Activated CD8-positive, alpha-beta memory T cell treated with anti-CD3 and anti-CD28 coated beads for 24 hours (primary cell): Measurements from ENCODE around the gene LPP.

Experiments
- DNase-seq: peaks from one replicate; pipeline ENCODE4 v3.0.0-alpha.2; 2020

The LPP gene

DNA sequence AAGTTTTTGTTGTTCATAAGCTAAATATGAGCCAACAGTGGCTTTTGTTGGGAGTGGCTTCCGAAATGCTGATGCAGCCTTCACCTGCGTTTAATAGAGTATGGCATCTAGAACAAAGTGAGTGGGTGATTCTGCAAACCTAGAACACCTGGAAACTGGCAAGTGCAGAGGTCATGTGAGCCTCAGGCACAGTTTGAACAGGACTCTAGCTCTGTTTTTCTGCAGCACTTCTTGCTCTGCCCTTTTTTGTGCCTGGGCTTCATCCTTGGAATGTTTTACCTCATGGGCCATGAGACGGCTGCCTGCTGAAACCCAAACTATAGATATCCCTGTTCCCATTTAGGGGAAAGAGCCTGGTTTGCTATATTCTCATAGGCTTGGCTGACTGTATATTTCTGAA lies 73.5 kb downstream of the LPP start:
- DNase-seq: no peak

DNA sequence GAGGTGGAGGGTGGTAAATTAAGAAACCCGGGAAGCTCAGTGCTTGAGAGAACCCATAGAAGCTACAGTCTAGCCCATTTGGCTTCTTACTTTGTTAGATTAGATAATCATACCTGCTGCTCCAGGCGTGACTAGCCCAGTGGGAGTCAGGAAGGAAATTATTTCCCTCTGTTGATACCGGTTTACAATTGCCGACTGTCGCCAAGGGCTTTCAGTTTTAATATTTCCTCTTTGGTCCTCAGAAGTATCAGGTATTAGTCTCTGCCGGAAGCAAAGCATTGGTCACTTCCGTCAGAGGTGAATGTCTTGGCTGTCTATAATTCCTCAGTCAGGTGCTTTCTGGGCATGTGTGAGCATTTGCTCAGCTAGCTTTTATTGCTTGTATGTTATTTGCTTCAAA lies 75.2 kb downstream of the LPP start:
- DNase-seq: no peak

- DNase-seq: no peak
Measured at GRCh38 chr3:188229726-188230125, 75.8 kb downstream of the LPP start.

- DNase-seq: no peak
Measured at GRCh38 chr3:188230962-188231361, 77.0 kb downstream of the LPP start.

GRCh38 chr3:188231456-188231855 lies 77.5 kb downstream of the LPP start:
- no peak for DNase-seq

DNA sequence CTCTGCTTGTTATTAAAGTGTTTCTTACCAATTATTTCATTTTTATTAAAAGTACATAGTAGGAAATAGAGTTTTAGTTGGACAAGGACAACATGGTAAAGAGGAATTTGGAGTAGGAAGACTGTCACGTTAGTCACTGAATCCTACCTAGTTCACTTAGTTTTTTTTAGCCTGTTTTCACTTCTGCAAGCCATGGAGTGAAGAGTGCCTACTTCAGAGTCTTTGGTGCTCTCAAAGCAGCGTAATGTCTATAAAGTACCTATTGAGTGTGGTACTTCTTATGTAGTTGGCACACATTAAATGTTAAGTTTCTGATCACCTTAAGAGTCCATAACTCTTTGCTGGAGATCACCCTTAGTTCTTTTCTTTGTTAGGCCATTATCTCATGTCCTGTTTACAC lies 78.7 kb downstream of the LPP start:
- no peak for DNase-seq

GRCh38 chr3:188233320-188233719 lies 79.4 kb downstream of the LPP start:
- DNase-seq: no peak

- DNase-seq: no peak
Measured at GRCh38 chr3:188234132-188234531, 80.2 kb downstream of the LPP start.

- no peak for DNase-seq
Measured at GRCh38 chr3:188236271-188236670, 82.3 kb downstream of the LPP start.

- DNase-seq: no peak
Measured at GRCh38 chr3:188239035-188239434, 85.1 kb downstream of the LPP start.

- no peak for DNase-seq
Measured at GRCh38 chr3:188239577-188239976, 85.6 kb downstream of the LPP start.

DNA sequence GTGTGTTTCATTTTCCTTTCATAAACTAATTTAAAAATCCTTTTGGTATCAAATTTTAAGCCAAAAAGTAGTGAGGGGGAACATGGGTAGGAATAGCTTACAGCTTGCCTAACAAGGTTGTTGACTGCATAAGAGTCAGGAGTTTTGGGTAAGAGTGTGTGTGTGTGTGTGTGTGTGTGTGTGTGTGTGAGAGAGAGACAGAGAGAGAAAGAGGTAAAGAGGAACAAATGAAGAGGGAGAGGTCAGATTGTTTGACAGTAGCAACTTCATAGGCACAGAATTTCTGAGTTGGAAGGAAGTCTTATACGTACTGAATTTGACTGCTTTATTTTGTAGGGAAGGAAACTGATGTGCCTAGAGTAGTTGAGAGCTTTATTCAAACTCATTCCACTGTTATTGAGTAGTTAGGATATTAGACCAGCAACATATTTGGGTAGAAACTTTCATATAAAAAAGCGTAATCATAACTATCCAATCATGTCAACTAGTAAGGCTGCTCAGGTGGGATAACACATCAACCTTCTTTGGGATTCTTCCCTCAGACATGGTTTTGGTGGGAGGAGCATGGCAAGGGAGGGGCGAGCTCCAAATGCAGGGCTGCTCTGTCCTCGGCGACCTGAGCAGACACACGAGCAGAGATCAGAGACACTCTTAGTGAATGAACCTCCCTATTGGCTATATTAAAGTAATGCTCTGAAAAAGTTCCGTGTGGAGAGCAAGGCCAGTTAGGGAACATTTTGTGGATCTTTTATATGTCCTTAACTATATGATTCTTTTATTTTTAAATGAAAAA lies 86.4 kb downstream of the LPP start:
- DNase-seq: no peak

DNA sequence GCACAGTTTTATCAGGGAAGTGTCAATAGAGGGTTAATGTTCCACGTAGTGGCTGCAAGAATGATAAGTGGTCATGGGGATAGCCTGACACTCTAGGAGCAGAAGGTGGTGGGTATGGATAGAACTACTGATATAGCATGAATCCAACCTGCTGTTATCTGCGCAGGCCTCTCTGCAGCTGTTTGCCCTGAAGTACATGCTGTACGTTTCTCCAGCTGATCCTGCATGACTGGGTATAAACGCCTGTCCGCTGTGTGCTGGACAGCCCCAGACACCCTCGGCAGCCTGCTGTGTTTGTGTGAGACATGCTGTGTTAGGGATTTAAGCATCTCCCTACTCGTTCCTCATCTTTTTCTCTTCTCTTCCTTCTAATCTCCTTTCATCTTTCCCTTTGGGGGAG lies 87.1 kb downstream of the LPP start:
- no peak for DNase-seq

GRCh38 chr3:188241883-188242282 lies 87.9 kb downstream of the LPP start:
- DNase-seq: no peak

DNA sequence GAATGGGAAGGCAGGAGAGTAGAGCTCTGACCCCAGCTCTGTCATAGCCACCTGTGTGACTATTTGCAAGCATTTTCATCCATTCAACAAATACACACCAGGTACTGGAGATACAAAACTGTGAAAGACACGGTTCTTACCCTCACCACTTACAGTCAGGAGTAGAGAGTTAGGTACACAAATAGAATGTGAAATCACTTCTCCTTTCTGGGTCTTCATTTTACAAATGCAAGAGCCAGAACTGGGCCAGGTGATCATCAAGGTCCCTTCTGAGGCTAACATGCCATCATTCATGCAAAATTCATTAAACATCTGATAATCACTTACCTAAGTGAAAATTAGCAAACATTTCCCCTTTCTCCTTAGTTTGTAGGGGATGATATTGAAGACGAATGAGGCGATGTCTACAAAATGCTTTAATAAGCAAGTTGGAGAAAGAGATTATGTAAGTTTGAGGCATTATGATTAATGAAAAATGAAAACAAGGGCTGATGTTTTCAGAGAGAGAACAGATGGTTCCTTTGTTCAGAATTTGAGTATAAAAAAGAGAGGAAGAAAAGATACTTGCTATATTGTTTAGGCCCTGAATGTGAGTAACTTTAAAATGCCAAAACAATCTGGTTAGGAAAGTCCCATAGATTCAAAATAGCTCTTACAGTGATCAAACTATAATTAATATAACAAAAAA lies 88.6 kb downstream of the LPP start:
- DNase-seq: no peak

DNA sequence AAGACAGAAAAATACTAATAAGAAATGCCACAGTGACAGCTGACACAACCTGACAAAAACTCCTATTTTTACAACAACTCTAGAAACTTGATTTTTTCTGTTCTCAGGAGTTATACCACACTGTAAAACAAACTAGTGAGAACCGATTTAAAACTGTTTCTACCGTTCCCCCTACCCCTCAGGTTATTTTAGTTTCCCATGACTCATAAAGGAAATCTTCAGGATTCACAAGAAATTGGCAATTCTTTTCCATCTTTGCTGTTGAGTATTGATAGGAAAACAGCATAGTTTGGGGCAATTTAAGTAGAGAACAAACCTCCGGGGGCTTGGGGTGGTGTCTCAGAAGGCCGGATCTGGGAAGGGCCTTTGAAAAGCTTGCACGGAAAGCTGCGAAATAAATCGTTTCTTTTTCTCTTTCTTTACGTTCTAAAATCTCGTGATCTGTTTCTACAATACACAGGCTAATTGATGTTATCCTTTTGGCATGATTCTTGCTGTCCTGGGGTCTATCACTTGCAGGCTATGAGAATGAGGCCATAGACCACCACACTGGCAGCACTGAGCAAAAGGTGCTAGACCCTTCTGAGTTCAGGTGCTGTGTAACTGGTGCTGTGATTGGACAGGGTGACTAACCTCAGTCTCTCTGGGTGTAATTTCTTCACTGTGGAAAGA lies 89.3 kb downstream of the LPP start:
- DNase-seq: no peak

- DNase-seq: no peak
Measured at GRCh38 chr3:188244395-188244861, 90.5 kb downstream of the LPP start.

GRCh38 chr3:188246905-188247304 lies 92.9 kb downstream of the LPP start:
- no peak for DNase-seq

DNA sequence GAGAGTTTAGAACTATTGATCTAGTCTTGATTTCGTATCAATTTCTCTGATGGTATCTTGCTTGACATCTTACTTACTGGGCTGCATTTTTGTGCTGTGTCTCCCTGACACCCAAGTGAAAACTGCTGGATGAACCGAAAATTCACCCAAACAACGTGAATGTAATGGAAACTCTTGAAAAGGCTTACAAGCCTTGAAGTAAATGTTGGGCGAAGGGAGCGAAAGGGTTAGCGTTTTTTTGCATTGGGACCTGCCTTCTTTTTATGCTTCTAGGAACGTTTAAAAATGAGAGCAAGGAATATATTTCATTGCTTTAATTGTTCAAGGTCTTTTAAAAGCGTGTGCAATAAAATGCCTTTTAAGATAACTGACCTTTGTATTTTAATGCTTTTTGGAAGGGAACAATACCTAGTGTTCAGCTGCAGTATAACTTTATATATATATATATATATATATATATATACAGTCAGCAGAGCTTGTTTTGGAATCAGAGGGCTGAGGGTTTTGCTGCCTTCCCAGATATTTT lies 94.1 kb downstream of the LPP start:
- no peak for DNase-seq

DNA sequence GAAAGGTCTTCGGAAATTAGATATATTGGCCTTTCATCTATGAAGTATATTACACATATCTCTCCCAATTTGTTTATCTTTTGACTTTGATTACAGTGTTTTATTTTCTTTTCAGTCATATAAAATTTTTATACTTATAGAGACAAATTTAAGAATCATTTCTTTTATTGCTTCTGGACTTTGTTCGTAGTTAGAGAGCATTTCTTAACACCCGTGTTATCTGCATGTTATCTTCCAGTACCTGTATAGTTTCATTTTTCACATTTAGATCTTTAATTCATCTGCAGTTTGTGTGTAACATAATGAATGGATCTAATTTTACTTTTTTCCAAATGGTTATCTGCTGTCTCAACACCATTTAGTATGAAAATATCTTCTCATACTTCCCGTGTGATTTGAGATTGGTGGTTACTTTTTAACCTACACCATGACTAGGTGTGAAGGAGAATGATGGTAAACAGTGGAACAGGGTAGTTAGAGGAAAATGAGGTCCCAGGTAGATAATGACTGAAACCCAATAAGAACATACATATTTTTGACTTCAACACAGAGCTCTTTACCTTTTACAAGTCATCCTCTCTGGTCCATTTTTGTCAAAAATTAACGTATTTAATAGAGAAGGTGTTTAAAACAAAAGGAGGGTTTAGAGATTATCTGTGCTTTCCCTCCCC lies 99.3 kb downstream of the LPP start:
- no peak for DNase-seq

- no peak for DNase-seq
Measured at GRCh38 chr3:188253800-188254452, 100.0 kb downstream of the LPP start.

- no peak for DNase-seq
Measured at GRCh38 chr3:188254520-188255070, 100.6 kb downstream of the LPP start.
